ENCODE results near the gene WDR37.

DNA sequence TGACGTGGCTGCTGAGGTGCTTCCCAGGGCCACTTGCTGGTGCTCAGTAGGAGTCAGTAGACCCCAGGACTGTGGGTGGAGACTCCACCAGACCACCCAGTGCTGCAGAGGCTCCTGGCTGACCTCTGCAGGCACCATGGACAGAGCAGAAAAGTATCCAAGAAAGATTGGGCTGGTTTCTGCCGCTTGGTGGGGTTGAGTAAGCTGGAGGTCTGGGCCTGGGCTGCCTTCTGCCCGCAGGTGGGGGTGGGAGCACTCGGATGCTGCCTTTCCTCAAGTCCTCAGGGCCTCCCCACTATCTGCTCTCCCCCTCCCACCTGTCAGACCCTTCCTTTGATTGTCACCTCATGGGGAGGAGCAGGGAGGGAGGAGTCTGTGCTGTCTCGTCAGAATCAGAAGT is 91.6 kb downstream of the WDR37 start:
- TF ChIP-seq, protein P1, sequence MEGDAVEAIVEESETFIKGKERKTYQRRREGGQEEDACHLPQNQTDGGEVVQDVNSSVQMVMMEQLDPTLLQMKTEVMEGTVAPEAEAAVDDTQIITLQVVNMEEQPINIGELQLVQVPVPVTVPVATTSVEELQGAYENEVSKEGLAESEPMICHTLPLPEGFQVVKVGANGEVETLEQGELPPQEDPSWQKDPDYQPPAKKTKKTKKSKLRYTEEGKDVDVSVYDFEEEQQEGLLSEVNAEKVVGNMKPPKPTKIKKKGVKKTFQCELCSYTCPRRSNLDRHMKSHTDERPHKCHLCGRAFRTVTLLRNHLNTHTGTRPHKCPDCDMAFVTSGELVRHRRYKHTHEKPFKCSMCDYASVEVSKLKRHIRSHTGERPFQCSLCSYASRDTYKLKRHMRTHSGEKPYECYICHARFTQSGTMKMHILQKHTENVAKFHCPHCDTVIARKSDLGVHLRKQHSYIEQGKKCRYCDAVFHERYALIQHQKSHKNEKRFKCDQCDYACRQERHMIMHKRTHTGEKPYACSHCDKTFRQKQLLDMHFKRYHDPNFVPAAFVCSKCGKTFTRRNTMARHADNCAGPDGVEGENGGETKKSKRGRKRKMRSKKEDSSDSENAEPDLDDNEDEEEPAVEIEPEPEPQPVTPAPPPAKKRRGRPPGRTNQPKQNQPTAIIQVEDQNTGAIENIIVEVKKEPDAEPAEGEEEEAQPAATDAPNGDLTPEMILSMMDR (IDR thresholded peaks at IDR 0.05; ENCODE audit: low read depth, low read length, poor library complexity, severe bottlenecking): no peak
- TF ChIP-seq EZH2phosphoT487 (IDR thresholded peaks at IDR 0.05; ENCODE audit: borderline replicate concordance, low read length): no peak

Data from DOHH2 (cell line).